GM13976 (cell line): Measurements from ENCODE around the gene MRPS26.

ENCODE experiments used
- DNase-seq: peaks from one replicate; pipeline ENCODE4 v3.0.0; 2012; ENCODE audit warnings: low spot score
- in situ Hi-C: fragments of 300-500 bp; cut with MboI; formaldehyde crosslinking; loops from one replicate; pipeline ENCODE4 v1.12.0; 2022; ENCODE audit warnings: low sequenced_read_pairs, mixed read lengths, inconsistent platforms; ENCODE audit not compliant: unreplicated experiment
- TF ChIP-seq, protein P1 (sequence below): IDR thresholded peaks from 2 replicates; pipeline ENCODE4 v1.5.1; 2012; ENCODE audit warnings: borderline replicate concordance, mild to moderate bottlenecking; ENCODE audit not compliant: insufficient read depth; ENCODE audit errors: extremely low read depth, missing control alignments, control extremely low read depth

The MRPS26 gene

DNA sequence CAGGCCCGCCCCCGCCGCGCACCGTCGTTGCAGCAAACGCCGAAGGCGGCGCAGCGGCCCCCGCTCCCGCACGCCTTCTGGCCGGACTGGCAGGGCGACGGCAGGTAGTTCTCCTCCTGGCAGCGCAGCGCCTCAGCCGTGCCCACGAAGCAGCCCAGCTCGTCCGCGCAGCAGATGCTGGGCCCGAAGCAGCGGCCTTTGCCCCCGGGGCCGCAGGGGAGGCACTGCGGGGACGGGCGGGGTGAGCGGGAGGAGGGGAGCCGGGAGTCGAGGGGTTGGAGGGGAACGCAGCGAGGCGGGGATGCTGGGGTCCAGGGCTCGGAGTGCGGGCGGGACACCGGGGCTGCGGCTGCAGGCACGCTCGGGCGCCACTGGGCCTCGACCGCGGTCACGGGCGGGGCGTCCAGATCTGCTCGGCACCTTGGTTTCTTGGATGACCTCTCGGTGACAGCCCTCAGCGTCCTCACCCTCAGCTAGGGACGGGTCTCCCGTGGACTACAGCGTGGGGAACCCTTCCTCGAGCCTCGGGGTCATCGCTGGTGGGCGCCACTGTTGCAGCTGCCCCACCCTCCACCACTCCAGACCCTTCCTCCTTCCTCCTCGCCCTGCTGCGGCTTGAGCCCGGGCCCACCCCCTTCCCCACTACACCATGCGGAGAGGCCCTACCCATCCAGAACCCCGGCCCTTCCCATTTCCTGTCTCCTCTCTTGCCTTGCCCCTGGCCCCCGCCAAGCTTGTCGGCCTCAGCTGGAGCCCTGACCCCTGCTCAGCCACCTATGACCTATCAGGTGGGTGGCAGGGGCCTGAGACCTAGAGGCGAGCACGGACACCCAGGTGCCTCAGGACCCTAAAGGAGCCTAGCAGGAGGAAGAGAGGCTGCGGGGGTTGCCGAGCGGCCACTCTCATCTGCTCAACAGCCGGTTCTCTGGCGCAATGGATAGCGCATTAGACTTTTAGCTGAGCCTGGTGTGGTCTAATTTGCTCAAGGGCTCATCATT, 37.4 kb downstream of the MRPS26 start:
- TF ChIP-seq, protein P1, sequence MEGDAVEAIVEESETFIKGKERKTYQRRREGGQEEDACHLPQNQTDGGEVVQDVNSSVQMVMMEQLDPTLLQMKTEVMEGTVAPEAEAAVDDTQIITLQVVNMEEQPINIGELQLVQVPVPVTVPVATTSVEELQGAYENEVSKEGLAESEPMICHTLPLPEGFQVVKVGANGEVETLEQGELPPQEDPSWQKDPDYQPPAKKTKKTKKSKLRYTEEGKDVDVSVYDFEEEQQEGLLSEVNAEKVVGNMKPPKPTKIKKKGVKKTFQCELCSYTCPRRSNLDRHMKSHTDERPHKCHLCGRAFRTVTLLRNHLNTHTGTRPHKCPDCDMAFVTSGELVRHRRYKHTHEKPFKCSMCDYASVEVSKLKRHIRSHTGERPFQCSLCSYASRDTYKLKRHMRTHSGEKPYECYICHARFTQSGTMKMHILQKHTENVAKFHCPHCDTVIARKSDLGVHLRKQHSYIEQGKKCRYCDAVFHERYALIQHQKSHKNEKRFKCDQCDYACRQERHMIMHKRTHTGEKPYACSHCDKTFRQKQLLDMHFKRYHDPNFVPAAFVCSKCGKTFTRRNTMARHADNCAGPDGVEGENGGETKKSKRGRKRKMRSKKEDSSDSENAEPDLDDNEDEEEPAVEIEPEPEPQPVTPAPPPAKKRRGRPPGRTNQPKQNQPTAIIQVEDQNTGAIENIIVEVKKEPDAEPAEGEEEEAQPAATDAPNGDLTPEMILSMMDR, result no peak
- in situ Hi-C loops, result no loop called here
- no peak for DNase-seq

DNA sequence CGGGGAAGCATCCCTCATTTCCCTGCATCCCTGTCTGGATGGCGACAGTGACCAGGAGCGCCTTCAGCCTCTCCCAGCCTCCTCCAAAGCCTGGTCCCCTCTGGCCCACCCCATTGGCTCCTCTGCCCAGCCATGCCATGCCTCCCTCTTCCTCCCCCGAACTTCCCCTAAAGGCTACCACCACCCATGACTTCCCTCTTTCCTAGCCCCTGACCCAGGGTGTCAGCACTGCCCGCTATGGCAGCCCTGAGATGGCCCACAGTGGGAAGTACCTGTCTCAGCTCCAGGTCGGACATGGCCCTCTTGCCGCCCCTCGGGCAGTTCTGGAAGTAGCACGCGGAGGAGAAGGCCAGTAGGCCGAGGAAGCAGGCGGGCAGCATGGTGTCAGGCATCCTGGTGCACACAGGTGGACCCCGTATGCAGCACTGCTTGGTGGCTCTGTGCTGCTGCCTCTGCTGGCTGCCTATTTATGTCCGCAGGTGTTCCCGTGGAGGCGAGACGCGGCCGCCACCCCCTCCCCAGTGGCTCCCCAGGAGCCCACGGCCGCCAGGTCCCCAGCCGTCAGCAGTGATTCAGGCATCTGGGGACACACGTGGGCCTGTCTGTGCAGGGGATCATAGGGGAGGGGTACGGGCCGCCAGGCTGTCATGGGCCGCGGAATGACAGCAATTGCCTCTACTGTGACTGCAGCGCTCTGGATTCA, 38.6 kb downstream of the MRPS26 start, which contains the start of gene AVP:
Gene AVP, minus strand, starts transcription at position 442 of the 703 bp plus-strand sequence. Its CDS starts 50 bp downstream, at position 392.
- TF ChIP-seq, protein P1, result no peak
- DNase-seq, result no peak
- in situ Hi-C loops, result no loop called here

DNA sequence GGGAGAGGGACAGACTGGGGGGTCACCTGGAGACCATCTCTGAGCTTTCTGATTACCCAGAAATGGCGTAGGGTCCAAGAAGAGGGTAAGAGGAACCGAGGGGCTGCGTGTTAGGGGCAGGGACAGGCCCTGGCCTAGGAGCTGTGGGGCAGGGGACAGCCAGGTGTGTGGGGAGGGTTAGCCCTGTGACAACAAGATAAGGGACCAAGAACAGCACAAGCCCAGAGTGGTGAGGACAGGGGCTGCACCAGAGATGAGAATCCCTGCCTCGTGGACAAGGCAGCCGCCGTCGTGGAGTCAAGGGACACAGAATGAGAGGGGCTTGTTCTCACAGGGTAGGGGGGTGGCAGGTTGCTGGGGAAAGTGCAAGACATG, 39.1 kb downstream of the MRPS26 start:
- no peak for DNase-seq
- TF ChIP-seq, protein P1, result no peak
- in situ Hi-C loops, result no loop called here

DNA sequence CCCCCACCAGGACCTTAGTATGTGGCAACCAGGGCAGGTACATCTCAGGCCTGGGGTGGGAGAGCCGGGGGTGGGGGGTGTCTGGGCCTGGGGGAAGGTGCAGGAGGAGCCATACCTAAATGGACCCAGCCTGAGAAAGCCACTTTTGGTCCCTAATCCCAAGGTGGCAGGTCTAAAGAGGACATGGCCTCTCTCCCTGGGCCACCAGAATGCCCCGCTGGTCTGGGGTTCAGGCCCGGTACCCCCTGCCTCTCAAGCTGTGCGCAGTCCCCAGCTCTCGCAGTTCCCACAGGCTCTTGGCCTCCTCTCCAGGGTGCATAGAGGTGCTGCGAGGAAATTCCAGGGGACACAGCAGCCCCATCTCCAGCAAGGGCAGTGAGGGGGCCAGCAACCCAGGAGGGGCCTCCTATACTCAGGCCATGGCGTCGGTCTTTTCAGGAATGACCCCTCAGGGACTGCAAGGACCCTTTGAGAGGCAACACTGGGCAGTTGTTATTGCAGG, 39.8 kb downstream of the MRPS26 start:
- no peak for DNase-seq
- TF ChIP-seq, protein P1, result no peak
- in situ Hi-C loops, result no loop called here

DNA sequence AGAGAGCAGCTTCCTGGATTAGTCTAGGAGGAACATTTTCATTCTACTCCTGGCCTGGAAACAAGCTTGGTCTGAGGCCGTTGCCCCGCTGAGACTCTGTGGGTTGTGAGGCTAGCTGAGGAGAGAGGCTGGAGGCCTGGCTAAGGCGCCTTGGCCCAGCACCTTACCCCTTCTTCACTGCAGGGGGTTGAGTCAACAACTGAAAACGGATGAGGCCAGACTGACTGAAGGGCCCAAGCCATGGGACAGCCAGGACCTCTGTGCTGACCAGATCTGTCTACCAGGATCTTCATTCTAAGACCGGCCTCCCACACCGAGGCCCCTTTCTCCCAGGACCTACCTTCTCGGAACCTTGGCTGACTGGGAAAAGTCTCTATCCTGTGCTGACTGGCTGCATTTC, 42.2 kb downstream of the MRPS26 start:
- TF ChIP-seq, protein P1, result no peak
- in situ Hi-C loops, result no loop called here
- DNase-seq, result no peak

DNA sequence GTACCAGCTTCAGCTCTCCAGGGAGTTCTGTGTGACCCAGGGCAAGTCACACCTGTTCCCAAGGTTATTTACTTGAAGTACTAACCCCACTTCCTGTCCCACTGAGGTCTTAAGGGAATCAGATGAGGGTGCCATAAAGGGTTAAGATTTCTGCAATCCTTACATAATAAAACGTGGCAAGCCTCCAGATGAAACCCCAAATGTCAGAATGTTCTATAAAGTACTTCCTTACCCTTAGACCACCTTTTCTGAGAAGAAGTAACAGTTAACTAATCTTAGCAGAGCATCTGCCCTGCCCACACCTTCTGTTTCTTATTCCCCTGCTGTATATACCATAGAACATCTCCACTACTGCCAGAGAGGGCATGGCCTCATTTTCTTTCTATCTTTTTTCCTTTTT, 44.7 kb downstream of the MRPS26 start:
- DNase-seq, result no peak
- TF ChIP-seq, protein P1, result no peak
- in situ Hi-C loops, result no loop called here
